Activated CD8-positive, alpha-beta memory T cell treated with anti-CD3 and anti-CD28 coated beads for 4 hours (primary cell): ENCODE results near the gene SPIRE1.
"Not testable (repeated sequence)": the region's sequence is repeated elsewhere in the genome, so short reads cannot be mapped to it uniquely, and the experiment has no call there.

Experiments used
- DNase-seq, 2 donors: peaks; one replicate each; pipeline ENCODE4 v3.0.0-alpha.2; 2020; ENCODE audit warnings: low read depth in 2 of 2

SPIRE1 gene

GRCh38 chr18:12552879-12553242, 105.0 kb downstream of the SPIRE1 start:
- DNase-seq = no peak

- not testable (repeated sequence) for DNase-seq
Observed at GRCh38 chr18:12551943-12552878, 105.7 kb downstream of the SPIRE1 start.

- DNase-seq = not testable (repeated sequence)
Observed at GRCh38 chr18:12551466-12551865, 106.4 kb downstream of the SPIRE1 start.

GRCh38 chr18:12543697-12544096, 114.2 kb downstream of the SPIRE1 start:
- no peak for DNase-seq

GRCh38 chr18:12540751-12541150, 117.2 kb downstream of the SPIRE1 start:
- DNase-seq = no peak

GRCh38 chr18:12539158-12539557, 118.7 kb downstream of the SPIRE1 start:
- not testable (repeated sequence) for DNase-seq

GRCh38 chr18:12534820-12535219, 123.1 kb downstream of the SPIRE1 start:
- DNase-seq = no peak

GRCh38 chr18:12532661-12533060, 125.2 kb downstream of the SPIRE1 start:
- no peak for DNase-seq

GRCh38 chr18:12531749-12532148, 126.2 kb downstream of the SPIRE1 start:
- no peak for DNase-seq

- no peak for DNase-seq
Observed at GRCh38 chr18:12520442-12520992, 137.4 kb downstream of the SPIRE1 start.

GRCh38 chr18:12518832-12519531, 138.9 kb downstream of the SPIRE1 start:
- DNase-seq = no peak

- no peak for DNase-seq
Observed at GRCh38 chr18:12518326-12518725, 139.6 kb downstream of the SPIRE1 start.

GRCh38 chr18:12517142-12517825, 140.6 kb downstream of the SPIRE1 start:
- no peak for DNase-seq

GRCh38 chr18:12516049-12516630, 141.8 kb downstream of the SPIRE1 start:
- DNase-seq = no peak

GRCh38 chr18:12515550-12515949, 142.4 kb downstream of the SPIRE1 start:
- no peak for DNase-seq

- DNase-seq = no peak
Observed at GRCh38 chr18:12507007-12507406, 150.9 kb downstream of the SPIRE1 start.

- DNase-seq = no peak
Observed at GRCh38 chr18:12500986-12501385, 156.9 kb downstream of the SPIRE1 start.

GRCh38 chr18:12497839-12498238, 160.1 kb downstream of the SPIRE1 start:
- no peak for DNase-seq

- DNase-seq = no peak
Observed at GRCh38 chr18:12497296-12497695, 160.6 kb downstream of the SPIRE1 start.

GRCh38 chr18:12492907-12493306, 165.0 kb downstream of the SPIRE1 start:
- DNase-seq = no peak

GRCh38 chr18:12491611-12492435, 166.1 kb downstream of the SPIRE1 start:
- DNase-seq = no peak
